HG03103 (cell line): ENCODE results near the gene WDR33.

Experiments
- ATAC-seq: cut with Tn5 transposase; IDR thresholded peaks from one replicate; pipeline ENCODE4 v1.9.1; 2021; ENCODE audit warnings: low read depth; ENCODE audit not compliant: unreplicated experiment

The WDR33 gene

GRCh38 chr2:127726158-127726880, 84.7 kb downstream of the WDR33 start:
- no peak for ATAC-seq

GRCh38 chr2:127722807-127723206, 88.2 kb downstream of the WDR33 start:
- no peak for ATAC-seq

- ATAC-seq: no peak
These were observed 89.0 kb downstream of the WDR33 start for GRCh38 chr2:127721978-127722355.

- ATAC-seq: no peak
These were observed 89.5 kb downstream of the WDR33 start for GRCh38 chr2:127721311-127721977.

- no peak for ATAC-seq
These were observed 91.4 kb downstream of the WDR33 start for GRCh38 chr2:127719301-127720218.

- ATAC-seq: no peak
These were observed 92.7 kb downstream of the WDR33 start for GRCh38 chr2:127718271-127718670.

GRCh38 chr2:127715778-127716449, 95.1 kb downstream of the WDR33 start:
- ATAC-seq: no peak

- ATAC-seq: no peak
These were observed 97.4 kb downstream of the WDR33 start for GRCh38 chr2:127713562-127713961.

GRCh38 chr2:127712999-127713398, 98.0 kb downstream of the WDR33 start:
- no peak for ATAC-seq

GRCh38 chr2:127709336-127709735, 101.6 kb downstream of the WDR33 start:
- no peak for ATAC-seq

GRCh38 chr2:127707890-127708648, 102.9 kb downstream of the WDR33 start:
- no peak for ATAC-seq

GRCh38 chr2:127706215-127706990, 104.6 kb downstream of the WDR33 start:
- no peak for ATAC-seq

- ATAC-seq: no peak
These were observed 105.4 kb downstream of the WDR33 start for GRCh38 chr2:127705391-127706065.

- ATAC-seq: no peak
These were observed 106.2 kb downstream of the WDR33 start for GRCh38 chr2:127704641-127705390.

GRCh38 chr2:127703282-127703681, 107.7 kb downstream of the WDR33 start:
- ATAC-seq: no peak

- no peak for ATAC-seq
These were observed 108.5 kb downstream of the WDR33 start for GRCh38 chr2:127702395-127703009.

- peak; percentile 39 for ATAC-seq
These were observed 109.1 kb downstream of the WDR33 start for GRCh38 chr2:127701651-127702394.
